8988T (cell line): ENCODE results near the gene COA3.
"Not testable (repeated sequence)": the region's sequence is repeated elsewhere in the genome, so short reads cannot be mapped to it uniquely, and the experiment has no call there.

ENCODE experiments used
- DNase-seq: peaks from one replicate; pipeline ENCODE4 v3.0.0; 2011

COA3 gene

GRCh38 chr17:42780851-42781638 lies 17.5 kb downstream of the COA3 start:
- no peak for DNase-seq

- DNase-seq = no peak
Measured at GRCh38 chr17:42779936-42780850, 18.3 kb downstream of the COA3 start, which contains the start of gene WNK4. Gene WNK4 (plus strand): TSS chr17:42780610. CDS start chr17:42780699, 89 bp downstream.

DNA sequence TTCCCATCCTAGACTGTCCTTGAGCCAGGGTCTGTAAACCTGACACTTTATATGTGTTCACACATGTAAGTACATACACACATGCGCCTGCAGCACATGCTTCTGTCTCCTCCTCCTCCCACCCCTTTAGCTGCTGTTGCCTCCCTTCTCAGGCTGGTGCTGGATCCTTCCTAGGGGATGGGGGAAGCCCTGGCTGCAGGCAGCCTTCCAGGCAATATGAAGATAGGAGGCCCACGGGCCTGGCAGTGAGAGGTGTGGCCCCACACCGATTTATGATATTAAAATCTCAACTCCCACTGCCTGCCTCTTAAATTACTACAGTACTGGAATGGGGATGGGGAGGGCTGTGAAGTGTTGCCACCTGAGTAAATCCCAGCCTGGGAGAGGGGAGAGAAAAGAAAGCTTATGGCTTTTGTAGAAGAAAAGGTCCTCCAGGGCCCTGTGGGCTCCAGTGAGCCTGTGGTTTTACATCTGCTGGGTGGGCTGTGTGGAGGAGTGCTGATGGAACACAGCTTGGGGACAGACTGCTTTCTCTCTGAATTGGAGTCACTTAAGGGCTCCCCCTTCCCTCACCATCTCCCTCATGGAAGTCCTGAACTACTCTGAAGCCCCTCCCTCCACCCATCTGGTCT lies 19.1 kb downstream of the COA3 start:
- no peak for DNase-seq

DNA sequence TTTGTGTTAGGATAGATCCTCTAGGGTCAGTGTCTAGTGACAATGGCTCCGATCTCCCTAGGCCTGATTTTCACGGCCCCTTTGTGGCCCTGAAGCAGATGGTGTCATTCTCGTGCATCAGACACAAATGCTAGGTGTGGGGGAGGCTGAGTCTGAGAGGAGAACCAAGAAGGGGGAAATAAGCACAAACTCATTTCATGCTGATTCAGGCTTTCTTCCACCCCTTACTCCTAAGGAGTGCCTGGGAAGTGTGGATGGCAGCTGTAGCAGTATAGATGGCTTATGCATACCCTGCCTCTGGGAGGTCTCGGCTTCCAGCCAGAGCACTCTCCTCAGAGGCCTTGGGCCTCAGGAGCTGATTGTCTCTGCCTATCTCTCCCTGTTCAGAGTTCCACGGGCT lies 19.9 kb downstream of the COA3 start:
- no peak for DNase-seq

DNA sequence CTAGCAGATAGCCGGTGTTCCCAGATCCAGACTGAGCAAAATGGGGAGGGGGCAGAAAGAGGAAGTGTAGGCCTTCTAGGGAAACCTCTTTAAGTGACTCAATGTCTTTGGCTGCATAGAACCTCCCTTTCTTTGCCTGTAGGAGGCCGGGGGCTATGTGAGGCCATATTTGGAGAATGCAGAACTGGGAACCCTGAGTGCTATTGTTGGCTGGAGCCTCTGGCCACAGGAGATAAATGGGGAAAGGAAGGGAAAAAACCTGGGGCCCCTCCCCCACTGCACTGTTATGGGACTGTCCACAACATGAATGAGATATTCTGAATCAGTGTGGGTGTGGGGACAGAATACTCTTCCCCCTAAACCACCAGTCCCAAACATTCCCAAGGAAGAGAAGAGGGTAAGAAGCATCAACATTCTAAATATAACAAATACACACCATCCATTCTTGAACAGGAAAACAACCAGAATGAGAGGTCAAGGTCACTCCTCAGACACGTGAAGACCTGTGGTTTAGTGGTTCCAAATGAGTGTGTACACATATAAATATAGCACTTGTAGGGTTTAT lies 22.9 kb downstream of the COA3 start:
- no peak for DNase-seq

DNA sequence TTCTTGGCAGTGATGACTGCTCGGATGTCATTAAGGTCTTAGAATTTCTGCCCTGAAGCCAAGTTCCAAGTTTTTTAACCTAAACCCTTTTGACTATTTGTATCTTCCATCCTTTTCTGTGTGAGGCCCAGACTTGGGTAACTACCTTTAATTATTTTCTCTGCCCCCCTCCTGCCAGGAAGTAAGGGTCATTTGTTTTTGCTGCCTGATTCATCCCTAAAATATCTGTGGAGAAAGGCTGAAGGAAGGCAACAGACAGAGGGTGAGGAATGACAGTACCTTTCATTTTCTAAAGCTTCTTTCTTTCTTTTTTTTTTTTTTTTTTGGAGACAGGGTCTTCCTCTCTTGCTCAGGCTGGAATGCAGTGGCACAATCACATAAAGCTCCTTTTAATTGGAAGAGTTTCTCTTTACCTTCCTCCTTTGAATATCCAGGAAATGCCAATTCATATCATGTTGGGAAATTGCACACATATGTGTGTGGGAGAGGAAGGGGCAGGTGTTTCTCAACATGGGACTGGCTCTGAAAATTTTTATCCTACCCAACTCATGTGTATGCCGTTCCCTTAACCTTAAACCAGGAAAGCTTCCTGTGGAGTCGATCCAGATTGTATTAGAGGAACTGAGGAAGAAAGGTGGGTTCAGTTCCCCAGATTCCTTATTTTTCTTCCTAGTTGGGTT lies 24.3 kb downstream of the COA3 start:
- DNase-seq = no peak

DNA sequence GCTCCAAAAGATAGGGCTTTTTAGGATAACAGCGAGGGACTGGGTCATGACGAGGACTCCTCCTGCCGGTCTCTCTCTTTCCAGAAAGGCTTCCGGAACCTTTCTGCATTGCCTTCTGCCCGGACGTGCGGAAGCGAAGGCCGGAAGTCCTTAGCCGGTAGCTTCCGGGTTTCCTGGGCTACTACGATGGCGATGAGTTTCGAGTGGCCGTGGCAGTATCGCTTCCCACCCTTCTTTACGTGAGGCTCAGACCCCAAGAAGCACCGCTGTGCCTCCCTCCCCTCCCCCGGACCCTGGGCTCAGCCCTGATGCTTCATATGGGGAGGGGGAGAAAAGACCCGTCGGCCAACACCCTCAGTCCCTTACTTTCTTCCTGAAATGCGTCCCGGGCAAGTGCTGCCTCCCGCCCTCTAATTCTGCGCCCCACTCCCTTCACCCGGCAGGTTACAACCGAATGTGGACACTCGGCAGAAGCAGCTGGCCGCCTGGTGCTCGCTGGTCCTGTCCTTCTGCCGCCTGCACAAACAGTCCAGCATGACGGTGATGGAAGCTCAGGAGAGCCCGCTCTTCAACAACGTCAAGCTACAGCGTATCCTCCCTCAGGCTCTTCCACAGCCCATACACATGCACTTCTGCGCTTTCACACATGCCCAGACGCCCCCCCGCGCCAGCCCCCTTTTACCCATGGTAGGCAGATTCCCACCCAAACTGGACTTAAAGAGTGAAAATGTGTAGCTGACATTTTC lies 25.0 kb downstream of the COA3 start, which contains the start of gene VPS25:
TSS of gene VPS25 (plus strand) at position 160 of the 746 bp plus-strand sequence. CDS start at position 187, 27 bp downstream.
- DNase-seq = peak; percentile 65

DNA sequence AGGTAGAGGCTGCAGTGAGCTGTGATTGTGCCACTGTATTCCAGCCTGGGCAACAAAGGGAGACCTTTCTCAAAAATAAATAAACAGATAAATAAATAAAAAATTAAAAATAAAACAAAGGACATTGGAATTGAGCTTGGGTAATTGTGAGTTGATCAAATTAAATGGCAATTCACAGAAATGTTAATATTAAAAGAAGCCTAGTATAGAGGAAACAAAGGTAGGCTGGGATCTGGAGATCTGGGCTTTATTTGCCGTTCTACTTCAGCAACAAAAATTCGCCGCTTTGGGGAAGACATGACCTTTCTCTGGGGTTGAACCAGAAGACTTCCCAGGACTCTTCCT lies 25.6 kb downstream of the COA3 start:
- no peak for DNase-seq

- not testable (repeated sequence) for DNase-seq
Measured at GRCh38 chr17:42769964-42770363, 28.5 kb downstream of the COA3 start.

DNA sequence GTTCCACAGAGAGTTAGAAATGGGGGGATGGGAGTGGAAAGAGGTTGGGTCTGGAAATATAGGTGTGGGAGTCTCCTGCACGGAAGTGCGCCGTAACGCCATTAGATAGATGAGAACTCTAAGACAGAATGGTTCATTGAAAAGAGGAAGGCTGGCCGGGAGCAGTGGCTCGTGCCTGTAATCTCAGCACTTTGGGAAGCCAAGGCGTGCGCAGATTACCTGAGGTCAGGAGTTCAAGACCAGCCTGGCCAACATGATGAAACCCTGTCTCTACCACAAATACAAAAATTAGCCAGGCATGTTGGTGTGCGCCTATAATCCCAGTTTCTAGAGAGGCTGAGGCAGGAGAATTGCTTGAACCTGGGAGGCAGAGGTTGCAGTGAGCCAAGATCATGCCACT lies 30.5 kb downstream of the COA3 start:
- not testable (repeated sequence) for DNase-seq

GRCh38 chr17:42767512-42767911 lies 31.0 kb downstream of the COA3 start:
- DNase-seq = no peak

DNA sequence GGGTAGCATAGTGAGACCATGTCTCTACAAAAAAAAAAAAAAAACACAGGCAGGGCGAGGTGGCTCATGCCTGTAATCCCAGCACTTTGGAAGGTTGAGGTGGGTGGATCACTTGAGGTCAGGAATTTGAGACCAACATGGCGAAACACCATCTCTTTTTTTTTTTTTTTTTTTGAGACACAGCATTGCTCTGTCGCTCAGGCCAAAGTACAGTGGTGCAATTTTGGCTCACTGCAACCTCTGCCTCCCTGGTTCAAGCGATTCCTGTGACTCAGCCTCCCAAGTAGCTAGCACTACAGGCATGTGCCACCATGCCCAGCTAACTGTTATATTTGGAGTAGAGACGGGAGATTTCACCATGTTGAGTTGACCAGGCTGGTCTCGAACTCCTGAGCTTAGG lies 32.4 kb downstream of the COA3 start:
- no peak for DNase-seq

- no peak for DNase-seq
Measured at GRCh38 chr17:42761638-42762037, 36.9 kb downstream of the COA3 start.

- no peak for DNase-seq
Measured at GRCh38 chr17:42760652-42761581, 37.6 kb downstream of the COA3 start, which contains the start of gene RAMP2. Gene RAMP2 (plus strand): TSS chr17:42761227. CDS start chr17:42761262, 35 bp downstream.

DNA sequence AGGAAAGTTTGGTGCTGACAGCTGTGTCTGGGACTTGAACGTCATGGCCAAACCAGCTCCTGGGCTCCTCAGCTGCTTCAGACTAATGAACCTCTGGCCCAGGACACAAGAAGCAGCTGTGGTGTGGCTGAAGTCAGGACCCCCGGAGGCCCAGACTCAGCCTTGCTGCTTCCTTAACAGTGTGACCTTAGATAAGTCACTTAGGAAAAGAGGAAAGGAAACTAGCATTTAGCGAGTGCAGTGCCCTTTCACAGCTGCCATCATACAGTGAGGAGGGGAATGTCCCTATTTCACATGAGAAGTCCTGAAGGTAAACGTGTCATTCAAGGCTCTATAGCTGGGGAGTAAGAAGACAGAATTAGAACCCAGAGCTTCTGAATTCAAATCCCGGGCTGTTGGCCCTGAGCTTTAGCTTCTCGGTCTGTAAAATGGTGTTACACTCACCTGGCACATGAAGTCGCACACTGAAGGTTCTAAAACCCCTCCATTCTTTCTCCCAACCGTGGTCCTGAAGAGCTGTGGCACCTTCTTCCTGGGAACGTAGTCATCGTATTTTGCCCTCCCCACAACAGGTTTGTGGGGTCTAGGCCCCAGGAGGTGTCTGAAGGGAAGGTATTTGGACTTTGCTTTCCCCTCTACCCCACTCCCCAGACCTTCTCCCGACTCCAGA lies 38.4 kb downstream of the COA3 start:
- DNase-seq = no peak

DNA sequence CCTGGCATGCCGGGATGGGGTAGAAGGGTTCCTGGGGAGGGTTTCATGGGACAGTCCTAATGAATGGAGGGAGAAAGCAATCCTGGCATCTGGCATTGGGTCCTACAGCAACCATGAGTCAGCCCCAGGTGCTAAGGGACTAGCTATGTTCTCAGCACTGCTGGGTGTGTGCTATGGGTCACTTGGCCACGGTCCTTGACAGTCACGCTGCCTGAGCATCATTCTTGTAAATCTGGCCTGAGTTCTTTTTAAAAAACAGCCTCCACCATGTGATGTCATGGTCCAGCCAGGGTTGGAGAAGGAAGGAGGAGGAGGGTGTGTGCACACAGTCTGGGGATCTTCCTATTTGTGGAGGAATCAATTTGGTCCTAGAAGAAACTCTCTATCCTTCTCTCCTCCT lies 43.7 kb downstream of the COA3 start:
- DNase-seq = no peak

DNA sequence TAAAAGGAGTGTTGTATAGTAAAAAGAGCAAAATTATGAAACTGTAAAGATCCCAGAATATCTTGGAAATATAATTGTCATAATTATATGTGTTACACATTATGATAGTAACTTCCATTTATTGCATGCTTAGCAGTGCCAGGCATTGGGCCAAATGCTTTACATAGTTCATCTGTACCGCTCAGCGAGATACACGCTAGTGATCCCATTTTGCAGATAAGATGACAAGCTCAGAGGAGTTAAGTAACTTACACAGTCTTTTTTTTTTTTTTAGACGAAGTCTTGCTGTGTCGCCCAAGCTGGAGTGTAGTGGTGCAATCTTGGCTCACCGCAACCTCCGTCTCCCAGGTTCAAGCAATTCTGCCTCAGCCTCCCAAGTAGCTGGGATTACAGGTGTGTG lies 46.9 kb downstream of the COA3 start:
- no peak for DNase-seq

DNA sequence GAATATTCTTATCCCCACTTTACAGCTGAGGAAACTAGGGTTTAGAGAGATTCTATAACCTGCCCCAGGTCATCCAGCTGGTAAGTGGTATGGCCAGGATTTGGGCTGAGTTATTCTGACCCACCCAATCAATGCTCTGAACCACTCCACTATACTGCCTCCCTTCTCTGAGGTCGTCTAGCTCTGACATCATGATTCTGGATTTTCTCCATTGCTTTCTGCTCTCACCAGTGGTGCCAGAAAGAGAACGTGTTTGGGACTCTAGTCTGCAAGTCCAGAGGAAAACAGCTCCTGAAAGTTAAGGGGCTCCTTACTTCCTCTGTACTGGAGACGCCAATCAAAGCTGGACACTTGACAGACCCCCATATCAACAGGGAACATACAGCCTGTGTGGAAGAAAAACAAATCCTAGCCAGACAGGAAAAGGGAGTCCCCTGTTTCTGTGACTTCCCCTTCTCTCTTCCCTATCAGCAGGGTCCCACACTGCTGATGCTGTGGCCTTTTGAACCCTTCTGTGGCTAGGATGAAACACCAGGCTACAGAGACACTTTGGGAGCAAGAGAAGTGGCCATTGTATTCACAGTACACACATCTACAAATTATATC lies 47.7 kb downstream of the COA3 start:
- no peak for DNase-seq
